Brain microvascular endothelial cell (primary cell): ENCODE data around the gene BTBD8.

Experiments
- DNase-seq: peaks from one replicate; pipeline ENCODE4 v3.0.0-alpha.2; 2020
- H3K27ac ChIP-seq: fragments of 250-450 bp; sonication (Bioruptor Pico); 2 replicates; pipeline ENCODE4 v1.5.1; 2020; ENCODE audit warnings: mild to moderate bottlenecking, moderate library complexity
- H3K27me3 ChIP-seq: fragments of 250-450 bp; sonication (Bioruptor Pico); replicated peaks from 2 replicates; pipeline ENCODE4 v1.5.1; 2020; ENCODE audit warnings: mild to moderate bottlenecking
- H3K36me3 ChIP-seq: fragments of 250-450 bp; sonication (Bioruptor Pico); replicated peaks from 2 replicates; pipeline ENCODE4 v1.5.1; 2020; ENCODE audit warnings: mild to moderate bottlenecking
- H3K4me3 ChIP-seq: 2 replicates; pipeline ENCODE4 v1.5.1; 2011; ENCODE audit warnings: low read depth, mild to moderate bottlenecking, control low read depth, low read length, moderate library complexity
- CTCF ChIP-seq: IDR thresholded peaks from 2 replicates; pipeline ENCODE4 v1.5.1; 2011; ENCODE audit warnings: low read depth, mild to moderate bottlenecking, moderate library complexity, low read length, control low read depth, inconsistent platforms; ENCODE audit errors: missing control alignments
- in situ Hi-C: cut with HindIII; loops from 2 replicates; pipeline ENCODE4 v1.10.0; 2017; ENCODE audit warnings: low sequenced_read_pairs, low pct_ligation_motif_present

The BTBD8 gene

GRCh38 chr1:92040971-92041370, 39.2 kb upstream of the BTBD8 start:
- no peaks in the 10 kb centered on the region for H3K36me3 ChIP-seq
- H3K4me3 ChIP-seq: no peak overlapping the region
- in situ Hi-C loops: no loop called here
- no peak for DNase-seq
- no peak for TF ChIP-seq CTCF
- no peaks in the 10 kb centered on the region for H3K27me3 ChIP-seq
- no peak overlapping the region for H3K27ac ChIP-seq

GRCh38 chr1:92043621-92044020, 36.5 kb upstream of the BTBD8 start:
- Histone ChIP-seq H3K27me3 (no peaks in the 10 kb centered on the region), H3K4me3 (no peak overlapping the region), H3K36me3 (no peaks in the 10 kb centered on the region), H3K27ac (no peak overlapping the region)
- TF ChIP-seq CTCF: no peak
- no peak for DNase-seq
- in situ Hi-C loops: no loop called here

GRCh38 chr1:92045766-92046495, 34.2 kb upstream of the BTBD8 start:
- Histone ChIP-seq H3K27ac (no peak overlapping the region), H3K27me3 (no peaks in the 10 kb centered on the region), H3K4me3 (no peak overlapping the region), H3K36me3 (no peaks in the 10 kb centered on the region)
- in situ Hi-C loops: no loop called here
- no peak for TF ChIP-seq CTCF
- no peak for DNase-seq

GRCh38 chr1:92051948-92052347, 28.2 kb upstream of the BTBD8 start:
- H3K36me3 ChIP-seq: no peaks in the 10 kb centered on the region
- H3K27me3 ChIP-seq: no peaks in the 10 kb centered on the region
- no peak overlapping the region for H3K4me3 ChIP-seq
- in situ Hi-C loops: no loop called here
- TF ChIP-seq CTCF: no peak
- no peak for DNase-seq
- H3K27ac ChIP-seq: no peak overlapping the region

GRCh38 chr1:92065042-92065441, 15.1 kb upstream of the BTBD8 start:
- in situ Hi-C loops: no loop called here
- no peaks in the 10 kb centered on the region for H3K36me3 ChIP-seq

More at GRCh38 chr1:92065042-92065441, 15.1 kb upstream of the BTBD8 start:
- DNase-seq: no peak
- Histone ChIP-seq H3K27me3 (no peaks in the 10 kb centered on the region), H3K4me3 (no peak overlapping the region), H3K27ac (no peak overlapping the region)
- no peak for TF ChIP-seq CTCF
